Osteoblast (primary cell): Measurements from ENCODE around the gene TMC1. TPM values are rescaled to one million over a fixed set of nuclear protein-coding genes. Genes with fewer than 3 reads are reported as not detected.
A peak's percentile ranks its signal among the peaks of the same experiment; 100 is the strongest.
"Not testable (repeated sequence)": the region's sequence is repeated elsewhere in the genome, so short reads cannot be mapped to it uniquely, and the experiment has no call there.

Experiments used
- DNase-seq: peaks from one replicate; pipeline ENCODE4 v3.0.0; 2011; ENCODE audit warnings: low spot score, mixed read lengths; ENCODE audit not compliant: insufficient read length; ENCODE audit errors: missing footprints
- H2AFZ ChIP-seq: 2 replicates; pipeline ENCODE4 v1.6.0; 2011; ENCODE audit warnings: mild to moderate bottlenecking, low read length
- H3K27ac ChIP-seq: 2 replicates; pipeline ENCODE4 v1.5.1; 2011; ENCODE audit warnings: mild to moderate bottlenecking, low read depth, low read length, moderate library complexity
- H3K27me3 ChIP-seq: 2 replicates; pipeline ENCODE4 v1.6.0; 2012; ENCODE audit warnings: mild to moderate bottlenecking, control low read depth, inconsistent platforms, low read length, moderate library complexity; ENCODE audit not compliant: insufficient read depth
- H3K36me3 ChIP-seq: 2 replicates; pipeline ENCODE4 v1.5.1; 2011; ENCODE audit warnings: mild to moderate bottlenecking, low read length, control low read depth, moderate library complexity; ENCODE audit not compliant: insufficient read depth
- H3K4me1 ChIP-seq: 2 replicates; pipeline ENCODE4 v1.5.1; 2011; ENCODE audit warnings: mild to moderate bottlenecking, low read length, control low read depth, moderate library complexity; ENCODE audit not compliant: insufficient read depth
- H3K4me2 ChIP-seq: 2 replicates; pipeline ENCODE4 v1.6.0; 2011; ENCODE audit warnings: mild to moderate bottlenecking, low read length; ENCODE audit not compliant: insufficient read depth
- H3K4me3 ChIP-seq: fragments of 200-600 bp; sonication (generic); 3 replicates; pipeline ENCODE4 v1.5.1; 2012; ENCODE audit warnings: mild to moderate bottlenecking, low read length, inconsistent platforms; ENCODE audit not compliant: insufficient read depth
- H3K79me2 ChIP-seq: 2 replicates; pipeline ENCODE4 v1.6.0; 2012; ENCODE audit warnings: mild to moderate bottlenecking, low read length, control low read depth, inconsistent platforms; ENCODE audit not compliant: insufficient read depth
- H3K9me3 ChIP-seq: 2 replicates; pipeline ENCODE4 v1.5.1; 2011; ENCODE audit warnings: low read depth, low read length, control low read depth
- H4K20me1 ChIP-seq: 2 replicates; pipeline ENCODE4 v1.6.0; 2012; ENCODE audit warnings: mild to moderate bottlenecking, low read length, control low read depth; ENCODE audit not compliant: insufficient read depth
- total RNA-seq: library from RNA; depleted of rRNA; stranded (reverse); fragments of >200 nt; gene quantifications from 2 replicates; pipeline ENCODE4 v1.2.3, GENCODE V29; 2012
- TF ChIP-seq, protein P1 (sequence below): IDR thresholded peaks from 2 replicates; pipeline ENCODE4 v1.5.1; 2011; ENCODE audit warnings: mild to moderate bottlenecking, low read depth, low read length, moderate library complexity; ENCODE audit errors: extremely low read depth

TMC1 gene
- total RNA-seq, 1 donor = under 0.01 TPM

DNA sequence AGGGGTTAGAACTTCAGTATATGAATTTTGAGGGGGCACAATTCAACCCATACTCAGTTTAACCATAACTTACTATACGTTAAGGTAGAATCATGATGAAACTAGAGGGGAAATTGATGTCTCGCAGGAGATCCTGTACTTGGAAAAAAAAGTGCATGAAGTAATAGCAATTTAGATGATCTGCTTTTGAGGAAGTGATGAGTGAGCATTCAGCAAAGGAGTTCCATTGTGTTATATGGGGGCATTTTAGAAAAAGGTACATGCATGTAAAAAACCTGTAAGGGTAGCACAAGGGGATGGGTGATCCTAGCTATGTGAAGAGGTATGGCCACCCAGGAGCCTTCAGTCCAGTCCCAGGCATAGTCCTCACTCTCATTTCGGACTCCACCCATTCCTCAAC, 14.8 kb upstream of the TMC1 start:
- no peak overlapping the region for H3K4me3 ChIP-seq
- no peak overlapping the region for H3K27ac ChIP-seq
- H4K20me1 ChIP-seq = no peaks in the 10 kb centered on the region
- no peak for DNase-seq
- H3K4me2 ChIP-seq = no peak overlapping the region
- no peaks in the 10 kb centered on the region for H3K27me3 ChIP-seq
- no peaks in the 10 kb centered on the region for H3K79me2 ChIP-seq
- no peaks in the 10 kb centered on the region for H3K9me3 ChIP-seq
- H2AFZ ChIP-seq = no peak overlapping the region
- peaks cover 12% of the 10 kb centered on the region for H3K4me1 ChIP-seq
- H3K36me3 ChIP-seq = no peaks in the 10 kb centered on the region
- TF ChIP-seq, protein P1, sequence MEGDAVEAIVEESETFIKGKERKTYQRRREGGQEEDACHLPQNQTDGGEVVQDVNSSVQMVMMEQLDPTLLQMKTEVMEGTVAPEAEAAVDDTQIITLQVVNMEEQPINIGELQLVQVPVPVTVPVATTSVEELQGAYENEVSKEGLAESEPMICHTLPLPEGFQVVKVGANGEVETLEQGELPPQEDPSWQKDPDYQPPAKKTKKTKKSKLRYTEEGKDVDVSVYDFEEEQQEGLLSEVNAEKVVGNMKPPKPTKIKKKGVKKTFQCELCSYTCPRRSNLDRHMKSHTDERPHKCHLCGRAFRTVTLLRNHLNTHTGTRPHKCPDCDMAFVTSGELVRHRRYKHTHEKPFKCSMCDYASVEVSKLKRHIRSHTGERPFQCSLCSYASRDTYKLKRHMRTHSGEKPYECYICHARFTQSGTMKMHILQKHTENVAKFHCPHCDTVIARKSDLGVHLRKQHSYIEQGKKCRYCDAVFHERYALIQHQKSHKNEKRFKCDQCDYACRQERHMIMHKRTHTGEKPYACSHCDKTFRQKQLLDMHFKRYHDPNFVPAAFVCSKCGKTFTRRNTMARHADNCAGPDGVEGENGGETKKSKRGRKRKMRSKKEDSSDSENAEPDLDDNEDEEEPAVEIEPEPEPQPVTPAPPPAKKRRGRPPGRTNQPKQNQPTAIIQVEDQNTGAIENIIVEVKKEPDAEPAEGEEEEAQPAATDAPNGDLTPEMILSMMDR = no peak

DNA sequence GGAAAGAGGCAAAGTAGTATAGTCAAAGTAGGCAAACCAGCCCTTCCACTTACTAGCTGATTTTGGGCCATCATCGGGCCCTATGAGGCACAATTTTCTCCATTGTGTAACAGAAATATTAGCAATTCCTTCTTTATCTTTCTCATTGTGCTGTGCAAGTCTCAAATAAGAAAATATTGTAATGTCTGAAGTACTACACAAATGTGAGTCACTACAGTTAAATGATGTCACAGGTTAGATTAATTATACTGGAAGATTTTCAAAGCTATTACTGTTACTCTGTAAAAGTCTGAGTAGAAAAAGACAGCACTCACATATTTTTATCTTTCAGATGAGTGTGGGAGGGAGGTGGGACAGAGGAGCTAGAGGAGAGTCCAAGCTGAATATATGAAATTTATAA, 12.4 kb upstream of the TMC1 start:
- Histone ChIP-seq H4K20me1 (no peaks in the 10 kb centered on the region), H3K4me3 (no peak overlapping the region), H3K27ac (peak overlapping the region; percentile 77), H3K4me1 (peaks cover 12% of the 10 kb centered on the region), H3K79me2 (no peaks in the 10 kb centered on the region), H3K36me3 (no peaks in the 10 kb centered on the region), H3K9me3 (no peaks in the 10 kb centered on the region), H2AFZ (no peak overlapping the region), H3K27me3 (no peaks in the 10 kb centered on the region), H3K4me2 (peak overlapping the region; percentile 5)
- TF ChIP-seq, protein P1 = no peak
- DNase-seq = no peak

DNA sequence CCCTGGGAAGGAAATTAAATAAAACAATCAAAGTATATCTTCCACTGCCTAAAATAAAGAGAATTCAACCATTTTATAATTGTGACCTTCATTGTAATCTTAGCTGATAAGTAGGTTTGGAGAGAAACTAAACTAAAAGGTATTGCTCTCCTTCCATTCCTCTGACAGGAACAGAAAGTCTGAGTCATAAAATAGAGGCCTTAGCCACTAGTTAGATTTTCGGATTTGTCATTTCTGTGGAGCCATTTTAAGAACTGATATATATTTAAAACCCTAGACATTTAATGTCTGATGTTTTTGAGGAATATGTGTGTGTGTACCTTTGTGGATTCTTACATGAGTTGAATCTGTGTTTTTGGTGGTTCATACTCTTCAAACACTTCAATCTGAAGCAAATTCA, 11.8 kb upstream of the TMC1 start:
- no peaks in the 10 kb centered on the region for H4K20me1 ChIP-seq
- H2AFZ ChIP-seq = peak overlapping the region; percentile 87
- no peaks in the 10 kb centered on the region for H3K79me2 ChIP-seq
- H3K27me3 ChIP-seq = no peaks in the 10 kb centered on the region
- peak overlapping the region; percentile 77 for H3K27ac ChIP-seq
- no peaks in the 10 kb centered on the region for H3K36me3 ChIP-seq
- no peaks in the 10 kb centered on the region for H3K9me3 ChIP-seq
- H3K4me3 ChIP-seq = no peak overlapping the region
- TF ChIP-seq, protein P1 = no peak
- H3K4me1 ChIP-seq = peaks cover 12% of the 10 kb centered on the region
- DNase-seq = no peak
- H3K4me2 ChIP-seq = peak overlapping the region; percentile 5

DNA sequence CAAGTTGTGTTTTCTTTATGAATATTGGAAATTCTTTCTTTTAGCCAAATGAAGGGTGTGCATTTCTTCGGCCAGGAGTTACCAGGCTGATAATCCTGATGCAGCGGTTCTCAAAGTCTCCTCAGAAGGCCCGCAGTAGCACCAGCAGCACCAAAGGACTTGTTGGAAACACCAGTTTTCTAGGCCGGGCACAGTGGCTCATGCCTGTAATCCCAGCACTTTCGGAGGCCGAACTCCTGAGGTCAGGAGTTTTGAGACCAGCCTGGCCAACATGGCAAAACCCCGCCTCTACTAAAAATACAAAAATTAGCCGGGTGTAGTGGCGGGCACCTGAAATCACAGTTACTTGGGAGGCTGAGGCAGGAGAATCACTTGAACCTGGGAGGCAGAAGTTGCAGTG, 397 bp upstream of the TMC1 start:
- H3K36me3 ChIP-seq, H4K20me1 ChIP-seq, H2AFZ ChIP-seq, H3K79me2 ChIP-seq, H3K4me2 ChIP-seq, H3K9me3 ChIP-seq, H3K4me3 ChIP-seq, DNase-seq, H3K27me3 ChIP-seq, H3K27ac ChIP-seq: not testable (repeated sequence)
- H3K4me1 ChIP-seq = peaks cover 14% of the 10 kb centered on the region
